Mesendoderm (in vitro differentiated cells): ENCODE data around the gene SPDYE1.
"Not testable (repeated sequence)": the region's sequence is repeated elsewhere in the genome, so short reads cannot be mapped to it uniquely, and the experiment has no call there.

Experiments
- DNase-seq: peaks from one replicate; pipeline ENCODE4 v3.0.0; 2013
- H2AK5ac ChIP-seq: 2 replicates; pipeline ENCODE4 v1.6.1; 2013; ENCODE audit warnings: low read length, inconsistent platforms
- H2BK120ac ChIP-seq: 2 replicates; pipeline ENCODE4 v1.6.1; 2013; ENCODE audit warnings: low read depth, mild to moderate bottlenecking, low read length, moderate library complexity, mixed read lengths
- H2BK15ac ChIP-seq: replicated peaks from 2 replicates; pipeline ENCODE4 v1.6.1; 2013; ENCODE audit warnings: low read depth, mild to moderate bottlenecking, moderate library complexity
- H2BK5ac ChIP-seq: 2 replicates; pipeline ENCODE4 v1.6.1; 2013; ENCODE audit warnings: low read length, inconsistent platforms
- H3K18ac ChIP-seq: 2 replicates; pipeline ENCODE4 v1.6.1; 2013; ENCODE audit warnings: mild to moderate bottlenecking, low read length, mixed read lengths
- H3K23ac ChIP-seq: one replicate; pipeline ENCODE4 v1.6.1; 2013; ENCODE audit warnings: low read length
- H3K27ac ChIP-seq: 2 replicates; pipeline ENCODE4 v1.5.1; 2013; ENCODE audit warnings: low read depth, mild to moderate bottlenecking, inconsistent platforms, low read length, moderate library complexity
- H3K27me3 ChIP-seq: 2 replicates; pipeline ENCODE4 v1.6.1; 2013; ENCODE audit warnings: low read length, control low read depth, mild to moderate bottlenecking, inconsistent platforms; ENCODE audit not compliant: insufficient read depth, poor library complexity
- H3K36me3 ChIP-seq: 2 replicates; pipeline ENCODE4 v1.6.1; 2013; ENCODE audit warnings: low read length, inconsistent platforms; ENCODE audit not compliant: control insufficient read depth, insufficient read depth
- H3K4ac ChIP-seq: one replicate; pipeline ENCODE4 v1.6.1; 2013; ENCODE audit warnings: low read depth, mild to moderate bottlenecking, low read length, moderate library complexity
- H3K4me1 ChIP-seq: 2 replicates; pipeline ENCODE4 v1.6.1; 2013; ENCODE audit warnings: low read depth, low read length, inconsistent platforms; ENCODE audit not compliant: control insufficient read depth
- H3K4me2 ChIP-seq: 2 replicates; pipeline ENCODE4 v1.6.1; 2013; ENCODE audit warnings: low read length
- H3K4me3 ChIP-seq: 2 replicates; pipeline ENCODE4 v1.5.1; 2013; ENCODE audit warnings: mild to moderate bottlenecking, low read length
- H3K56ac ChIP-seq: one replicate; pipeline ENCODE4 v1.6.1; 2013; ENCODE audit warnings: low read length
- H3K79me1 ChIP-seq: 2 replicates; pipeline ENCODE4 v1.6.1; 2013; ENCODE audit warnings: low read length, inconsistent platforms
- H3K79me2 ChIP-seq: 2 replicates; pipeline ENCODE4 v1.6.1; 2013; ENCODE audit warnings: mild to moderate bottlenecking, low read length; ENCODE audit not compliant: control insufficient read depth, insufficient read depth
- H3K9ac ChIP-seq: 2 replicates; pipeline ENCODE4 v1.6.1; 2013; ENCODE audit warnings: low read length, inconsistent platforms
- H4K5ac ChIP-seq: one replicate; pipeline ENCODE4 v1.6.1; 2013; ENCODE audit warnings: low read length
- H4K8ac ChIP-seq: one replicate; pipeline ENCODE4 v1.6.1; 2013; ENCODE audit warnings: low read depth, mild to moderate bottlenecking, control low read depth, low read length, moderate library complexity
- WGBS: extraction: QIAGEN DNeasy Blood & Tissue Kit; methylation state at CpG from one replicate; pipeline ENCODE4 v1.1.7; 2013; ENCODE audit warnings: low lambda C conversion rate, missing lambda C conversion rate; ENCODE audit not compliant: insufficient coverage; ENCODE audit errors: extremely low coverage; 5-methylcytosine and 5-hydroxymethylcytosine counted together

Gene SPDYE1

DNA sequence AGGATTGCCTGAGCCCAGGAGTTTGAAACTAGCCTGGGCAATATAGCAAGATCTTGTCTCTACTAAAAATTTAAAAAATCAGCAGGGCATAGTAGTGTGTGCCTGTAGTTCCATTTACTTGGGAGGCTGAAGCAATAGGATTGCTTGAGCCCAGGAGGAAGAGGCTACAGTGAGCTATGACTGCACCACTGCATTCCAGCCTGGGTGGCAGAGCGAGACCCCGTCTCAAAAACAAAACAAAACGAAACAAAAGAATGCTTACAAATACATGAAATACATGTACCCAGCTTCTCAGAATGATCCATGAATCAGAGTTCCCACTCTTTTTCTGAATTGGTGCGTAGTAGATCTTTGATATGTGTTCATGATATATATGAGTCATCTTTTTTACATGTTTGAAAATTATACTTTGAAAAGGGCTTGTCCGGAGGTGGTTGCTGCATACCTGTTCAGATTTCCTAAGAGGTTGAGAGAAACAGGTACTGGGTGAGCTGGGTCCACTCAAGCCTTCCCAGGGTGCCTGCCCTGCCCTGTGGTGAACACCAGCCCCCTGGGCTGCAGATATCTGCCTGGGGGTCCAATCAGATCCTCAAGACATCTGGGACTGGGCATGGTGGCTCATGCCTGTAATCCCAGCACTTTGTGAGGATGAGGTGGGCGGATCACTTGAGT lies 25.2 kb downstream of the SPDYE1 start:
- not testable (repeated sequence) for H2BK5ac ChIP-seq, H2BK15ac ChIP-seq, H3K27me3 ChIP-seq, H3K4ac ChIP-seq, H4K5ac ChIP-seq, DNase-seq, H3K27ac ChIP-seq, H2BK120ac ChIP-seq, H3K4me3 ChIP-seq, H3K4me1 ChIP-seq, H4K8ac ChIP-seq, H3K36me3 ChIP-seq, H3K23ac ChIP-seq, H3K18ac ChIP-seq, H3K9ac ChIP-seq, H3K56ac ChIP-seq, H3K4me2 ChIP-seq, H3K79me1 ChIP-seq, H2AK5ac ChIP-seq, H3K79me2 ChIP-seq
- no CpG with 5 or more reads among the region's 6 CpGs for WGBS

DNA sequence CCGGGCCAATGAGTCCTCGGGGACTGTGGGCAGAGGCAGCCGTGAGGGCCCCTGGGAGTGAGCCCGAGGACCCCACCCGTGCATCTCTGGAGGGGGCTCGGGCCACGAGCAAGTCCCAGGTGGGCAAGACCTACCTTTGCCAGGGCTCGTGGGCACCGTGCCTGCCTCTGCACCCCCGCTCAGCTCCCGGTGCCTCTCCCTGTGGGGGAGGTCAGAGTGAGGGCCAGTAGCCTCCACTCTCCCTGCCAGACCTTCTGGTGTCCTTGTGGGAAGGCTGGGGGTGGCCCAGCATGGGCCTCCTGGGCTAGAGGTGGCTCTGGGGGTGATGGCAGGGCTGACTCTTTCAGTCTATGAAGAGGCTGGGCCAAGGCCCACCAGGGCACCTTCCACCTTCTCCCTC lies 31.7 kb downstream of the SPDYE1 start:
- not testable (repeated sequence) for H3K4me2 ChIP-seq, H4K8ac ChIP-seq, H3K4me3 ChIP-seq, H2BK5ac ChIP-seq, H3K56ac ChIP-seq, H3K4ac ChIP-seq, H3K4me1 ChIP-seq, H3K27ac ChIP-seq, H3K79me1 ChIP-seq, H3K23ac ChIP-seq, H3K18ac ChIP-seq, H3K79me2 ChIP-seq, H2BK120ac ChIP-seq, DNase-seq, H2AK5ac ChIP-seq, H3K9ac ChIP-seq, H4K5ac ChIP-seq, H2BK15ac ChIP-seq, H3K27me3 ChIP-seq, H3K36me3 ChIP-seq
- WGBS = no CpG with 5 or more reads among the region's 11 CpGs

DNA sequence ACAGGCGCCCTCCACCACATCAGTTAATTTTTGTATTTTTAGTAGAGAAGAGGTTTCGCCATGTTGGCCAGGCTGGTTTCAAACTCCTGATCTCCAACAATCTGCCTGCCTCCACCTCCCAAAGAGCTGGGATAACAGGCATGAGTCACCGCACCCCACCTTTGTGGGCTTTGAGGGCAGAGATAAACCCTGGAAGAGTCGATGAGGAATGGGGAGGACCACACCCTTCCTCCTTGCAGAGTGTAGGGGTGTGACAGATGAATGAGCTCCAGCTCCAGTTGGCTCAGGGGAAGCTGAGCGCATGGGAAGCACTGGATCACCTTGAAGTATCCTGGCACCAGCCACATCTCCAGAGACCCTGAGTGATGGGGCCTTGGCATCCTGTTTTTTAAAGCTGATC lies 32.3 kb downstream of the SPDYE1 start:
- not testable (repeated sequence) for DNase-seq, H3K4me3 ChIP-seq, H3K27ac ChIP-seq, H2BK120ac ChIP-seq, H3K36me3 ChIP-seq, H4K8ac ChIP-seq, H2AK5ac ChIP-seq, H3K18ac ChIP-seq, H3K23ac ChIP-seq, H3K27me3 ChIP-seq, H3K9ac ChIP-seq, H3K4ac ChIP-seq, H2BK5ac ChIP-seq, H3K79me1 ChIP-seq, H3K79me2 ChIP-seq, H3K4me1 ChIP-seq, H2BK15ac ChIP-seq, H4K5ac ChIP-seq, H3K4me2 ChIP-seq, H3K56ac ChIP-seq
- no CpG with 5 or more reads among the region's 5 CpGs for WGBS

DNA sequence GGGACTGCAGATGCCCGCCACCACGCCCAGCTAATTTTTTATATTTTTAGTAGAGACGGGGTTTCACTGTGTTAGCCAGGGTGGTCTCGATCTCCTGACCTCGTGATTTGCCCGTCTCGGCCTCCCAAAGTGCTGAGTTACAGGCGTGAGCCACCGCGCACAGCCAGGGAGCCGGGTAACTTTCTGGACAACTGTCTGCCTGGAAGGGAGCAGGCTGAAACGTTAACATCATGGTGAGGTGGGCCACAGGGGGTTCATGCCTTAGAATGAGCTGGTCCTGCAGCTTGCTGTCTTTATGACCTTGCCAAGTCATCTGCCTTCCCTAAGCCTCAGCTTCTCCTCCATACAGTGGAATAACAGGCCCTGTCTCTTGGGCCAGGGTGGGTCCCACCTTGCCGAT lies 33.6 kb downstream of the SPDYE1 start:
- H2BK5ac ChIP-seq, H3K79me2 ChIP-seq, H4K8ac ChIP-seq, H3K27ac ChIP-seq, H3K27me3 ChIP-seq, H2AK5ac ChIP-seq, H3K56ac ChIP-seq, H3K18ac ChIP-seq, H3K4me1 ChIP-seq, H2BK120ac ChIP-seq, H3K36me3 ChIP-seq, H2BK15ac ChIP-seq, DNase-seq, H3K4me2 ChIP-seq, H3K9ac ChIP-seq, H3K79me1 ChIP-seq, H4K5ac ChIP-seq, H3K23ac ChIP-seq, H3K4ac ChIP-seq, H3K4me3 ChIP-seq: not testable (repeated sequence)
- WGBS = no CpG with 5 or more reads among the region's 13 CpGs

DNA sequence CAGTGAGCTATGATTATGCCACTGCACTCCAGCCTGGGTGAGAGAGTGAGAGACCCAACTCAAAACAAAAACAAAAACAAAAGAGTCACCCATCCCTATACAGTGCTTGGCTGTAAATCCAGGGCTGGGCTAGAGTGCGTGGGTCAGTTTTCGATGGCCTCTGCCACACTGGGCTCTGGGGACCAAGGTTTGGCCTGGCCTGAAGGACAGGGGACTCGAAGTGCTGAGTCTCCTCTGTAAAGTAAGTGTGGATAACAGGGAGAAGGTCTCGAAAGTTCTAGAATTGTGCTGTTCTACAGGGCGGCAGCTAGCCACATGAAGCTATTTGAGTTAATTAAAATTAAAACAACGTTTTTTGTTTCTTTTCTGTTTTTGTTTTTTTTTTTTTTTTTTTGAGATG lies 34.3 kb downstream of the SPDYE1 start:
- H2BK15ac ChIP-seq, H3K4me3 ChIP-seq, H3K4me2 ChIP-seq, H2AK5ac ChIP-seq, H3K27me3 ChIP-seq, H3K23ac ChIP-seq, H3K36me3 ChIP-seq, H3K79me2 ChIP-seq, H3K4ac ChIP-seq, DNase-seq, H2BK120ac ChIP-seq, H3K79me1 ChIP-seq, H3K18ac ChIP-seq, H3K27ac ChIP-seq, H3K56ac ChIP-seq, H3K4me1 ChIP-seq, H4K8ac ChIP-seq, H3K9ac ChIP-seq, H4K5ac ChIP-seq, H2BK5ac ChIP-seq: not testable (repeated sequence)
- WGBS = no CpG with 5 or more reads among the region's 6 CpGs
